GM19193 (cell line): ENCODE data around the gene MELK.

Source experiments
- POLR2A ChIP-seq: IDR thresholded peaks from 4 replicates; pipeline ENCODE4 v1.6.1; 2011; ENCODE audit not compliant: insufficient read depth, insufficient read length; ENCODE audit errors: extremely low read depth

The MELK gene

GRCh38 chr9:36713515-36714490 is 141.1 kb downstream of the MELK start:
- TF ChIP-seq POLR2A = no peak

GRCh38 chr9:36716496-36716895 is 143.8 kb downstream of the MELK start:
- no peak for TF ChIP-seq POLR2A

DNA sequence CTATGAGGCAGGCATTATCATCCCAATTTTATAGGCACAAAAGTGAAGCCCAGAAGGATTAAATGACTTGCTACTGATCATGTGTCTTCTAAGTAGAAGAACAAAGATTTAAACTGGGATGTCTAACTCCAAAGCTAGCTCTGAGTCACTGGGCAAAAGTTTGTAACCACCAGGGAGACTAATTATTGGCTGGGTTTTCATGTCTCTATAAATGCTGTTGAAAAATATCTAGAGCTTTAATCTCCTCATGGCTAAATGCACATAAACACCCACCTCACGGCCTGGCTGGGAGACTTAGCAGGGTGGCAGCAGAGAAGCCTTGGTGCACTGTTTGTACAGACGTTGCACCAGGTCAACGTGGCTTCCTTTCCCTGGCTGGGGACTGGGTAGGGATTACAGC is 144.6 kb downstream of the MELK start:
- TF ChIP-seq POLR2A = no peak

DNA sequence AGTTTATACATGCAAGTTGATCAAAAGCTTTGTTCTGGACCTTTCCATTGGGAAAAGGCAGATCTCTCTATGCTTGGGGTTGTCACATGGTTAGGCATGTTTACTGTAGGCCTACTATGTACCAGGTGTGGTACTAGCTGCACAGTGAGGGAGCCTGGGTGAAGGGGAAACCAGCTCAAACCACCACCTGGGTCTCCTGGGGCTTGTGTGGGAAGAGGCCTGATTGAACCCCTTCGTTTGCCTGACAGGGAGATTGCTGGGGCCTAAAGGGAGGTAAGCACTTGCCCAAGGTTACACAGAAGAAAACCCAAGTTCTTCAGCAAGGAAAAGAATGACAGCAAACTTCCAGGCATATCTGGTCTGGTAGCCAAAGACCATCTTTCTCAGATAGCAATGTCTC is 145.9 kb downstream of the MELK start:
- no peak for TF ChIP-seq POLR2A

DNA sequence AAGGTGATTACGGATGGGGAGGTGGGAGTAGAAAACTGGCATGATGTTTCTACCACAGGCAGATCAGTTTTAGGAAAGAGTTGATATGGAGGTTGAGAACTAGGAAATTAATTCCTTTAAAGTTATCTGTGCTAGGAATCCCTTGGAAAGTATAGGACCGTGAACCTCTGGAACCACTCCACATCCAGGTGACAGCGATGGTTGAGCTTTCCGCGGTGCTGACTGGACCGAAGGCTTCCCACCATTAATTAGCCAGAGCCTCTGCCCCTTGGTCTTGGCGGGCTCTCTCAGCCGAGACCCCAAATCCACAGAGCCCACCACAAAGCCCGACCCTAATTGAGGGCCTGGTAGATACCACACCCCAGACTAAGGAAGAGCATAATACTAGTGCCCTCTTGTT is 147.3 kb downstream of the MELK start:
- TF ChIP-seq POLR2A = no peak

GRCh38 chr9:36721846-36722588 is 149.3 kb downstream of the MELK start:
- no peak for TF ChIP-seq POLR2A

GRCh38 chr9:36725777-36726356 is 153.2 kb downstream of the MELK start:
- no peak for TF ChIP-seq POLR2A
